Nephron (organoid): ENCODE data around the gene CENPVL2.
"Not testable (repeated sequence)": the region's sequence is repeated elsewhere in the genome, so short reads cannot be mapped to it uniquely, and the experiment has no call there.

ENCODE experiments used
- H3K27ac Mint-ChIP-seq, 3 experiments: 2 replicates each; pipeline ENCODE4 v1.8.0; 2020; ENCODE audit warnings: mixed read lengths in 3 of 3, mild to moderate bottlenecking in 2 of 3, moderate library complexity in 1 of 3
- H3K27me3 Mint-ChIP-seq: 2 replicates; pipeline ENCODE4 v1.8.0; 2021; ENCODE audit warnings: low read depth, mild to moderate bottlenecking, moderate library complexity, mixed read lengths
- H3K36me3 Mint-ChIP-seq: 2 replicates; pipeline ENCODE4 v1.8.0; 2020; ENCODE audit warnings: low read depth, mixed read lengths
- H3K4me1 Mint-ChIP-seq: 2 replicates; pipeline ENCODE4 v1.8.0; 2020; ENCODE audit warnings: mixed read lengths
- H3K4me3 Mint-ChIP-seq, 3 experiments: 2 replicates each; pipeline ENCODE4 v1.8.0; 2020; ENCODE audit warnings: mild to moderate bottlenecking in 3 of 3, mixed read lengths in 3 of 3, moderate library complexity in 2 of 3
- H3K9me3 Mint-ChIP-seq: 2 replicates; pipeline ENCODE4 v1.8.0; 2020; ENCODE audit warnings: mixed read lengths
- TF ChIP-seq, protein P1 (sequence below), 3 experiments: fragments of 200-600 bp; sonication (generic); IDR thresholded peaks; one replicate each; pipeline ENCODE4 v1.5.0; 2021; ENCODE audit warnings: antibody characterized with exemption in 3 of 3; ENCODE audit not compliant: unreplicated experiment in 3 of 3

Gene CENPVL2

DNA sequence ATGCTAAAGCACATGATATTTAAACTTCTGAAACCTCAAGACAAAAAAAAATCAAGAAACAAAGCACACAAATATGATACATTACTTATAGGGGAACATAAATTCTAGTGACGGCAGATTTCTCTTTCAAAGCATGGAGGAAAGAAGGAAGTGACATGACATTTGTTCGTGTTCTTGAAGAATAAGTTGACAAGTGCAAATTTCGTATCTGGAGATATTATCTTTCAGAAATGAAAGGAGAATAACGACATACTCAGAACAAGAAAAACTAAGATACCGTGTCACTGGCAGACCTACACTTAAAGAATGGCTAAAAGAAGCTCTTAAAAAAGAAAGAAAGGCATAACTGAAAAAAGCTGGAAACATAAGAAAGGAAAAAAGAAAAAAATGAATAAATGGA is 16.6 kb downstream of the CENPVL2 start:
- Mint-ChIP-seq H3K4me3 (no peak overlapping the region), H3K4me1 (no peaks in the 10 kb centered on the region), H3K27me3 (peaks cover 9% of the 10 kb centered on the region), H3K36me3 (no peaks in the 10 kb centered on the region), H3K9me3 (peaks cover 4% of the 10 kb centered on the region), H3K27ac (no peak overlapping the region)
- TF ChIP-seq, protein P1, sequence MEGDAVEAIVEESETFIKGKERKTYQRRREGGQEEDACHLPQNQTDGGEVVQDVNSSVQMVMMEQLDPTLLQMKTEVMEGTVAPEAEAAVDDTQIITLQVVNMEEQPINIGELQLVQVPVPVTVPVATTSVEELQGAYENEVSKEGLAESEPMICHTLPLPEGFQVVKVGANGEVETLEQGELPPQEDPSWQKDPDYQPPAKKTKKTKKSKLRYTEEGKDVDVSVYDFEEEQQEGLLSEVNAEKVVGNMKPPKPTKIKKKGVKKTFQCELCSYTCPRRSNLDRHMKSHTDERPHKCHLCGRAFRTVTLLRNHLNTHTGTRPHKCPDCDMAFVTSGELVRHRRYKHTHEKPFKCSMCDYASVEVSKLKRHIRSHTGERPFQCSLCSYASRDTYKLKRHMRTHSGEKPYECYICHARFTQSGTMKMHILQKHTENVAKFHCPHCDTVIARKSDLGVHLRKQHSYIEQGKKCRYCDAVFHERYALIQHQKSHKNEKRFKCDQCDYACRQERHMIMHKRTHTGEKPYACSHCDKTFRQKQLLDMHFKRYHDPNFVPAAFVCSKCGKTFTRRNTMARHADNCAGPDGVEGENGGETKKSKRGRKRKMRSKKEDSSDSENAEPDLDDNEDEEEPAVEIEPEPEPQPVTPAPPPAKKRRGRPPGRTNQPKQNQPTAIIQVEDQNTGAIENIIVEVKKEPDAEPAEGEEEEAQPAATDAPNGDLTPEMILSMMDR (IDR thresholded peaks at IDR 0.05; ENCODE audit: unreplicated experiment in 3 of 3), result no peak

DNA sequence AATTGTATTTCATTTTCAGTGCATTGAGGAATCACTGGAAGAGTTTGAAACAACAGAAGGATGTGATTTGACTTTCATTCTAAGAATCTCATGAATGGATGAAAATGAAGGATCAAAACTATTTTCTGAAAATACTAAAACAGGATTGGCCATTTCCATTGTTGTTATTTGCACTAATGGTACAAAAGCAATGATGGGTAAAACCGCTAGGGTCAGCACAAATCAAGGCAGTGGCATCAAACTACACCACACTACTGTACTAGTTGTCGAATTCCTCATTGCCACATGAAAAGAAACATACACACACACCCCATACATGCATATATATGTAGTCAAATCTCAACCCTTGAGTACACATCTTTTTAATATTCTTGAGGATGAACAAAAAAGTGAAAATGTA is 39.3 kb downstream of the CENPVL2 start:
- H3K4me1 Mint-ChIP-seq, result no peaks in the 10 kb centered on the region
- TF ChIP-seq, protein P1 (IDR thresholded peaks at IDR 0.05; ENCODE audit: unreplicated experiment in 3 of 3), result no peak
- no peak overlapping the region for H3K27ac Mint-ChIP-seq
- peaks cover 14% of the 10 kb centered on the region for H3K9me3 Mint-ChIP-seq
- no peak overlapping the region for H3K4me3 Mint-ChIP-seq
- H3K27me3 Mint-ChIP-seq, result peaks cover 20% of the 10 kb centered on the region
- H3K36me3 Mint-ChIP-seq, result no peaks in the 10 kb centered on the region

DNA sequence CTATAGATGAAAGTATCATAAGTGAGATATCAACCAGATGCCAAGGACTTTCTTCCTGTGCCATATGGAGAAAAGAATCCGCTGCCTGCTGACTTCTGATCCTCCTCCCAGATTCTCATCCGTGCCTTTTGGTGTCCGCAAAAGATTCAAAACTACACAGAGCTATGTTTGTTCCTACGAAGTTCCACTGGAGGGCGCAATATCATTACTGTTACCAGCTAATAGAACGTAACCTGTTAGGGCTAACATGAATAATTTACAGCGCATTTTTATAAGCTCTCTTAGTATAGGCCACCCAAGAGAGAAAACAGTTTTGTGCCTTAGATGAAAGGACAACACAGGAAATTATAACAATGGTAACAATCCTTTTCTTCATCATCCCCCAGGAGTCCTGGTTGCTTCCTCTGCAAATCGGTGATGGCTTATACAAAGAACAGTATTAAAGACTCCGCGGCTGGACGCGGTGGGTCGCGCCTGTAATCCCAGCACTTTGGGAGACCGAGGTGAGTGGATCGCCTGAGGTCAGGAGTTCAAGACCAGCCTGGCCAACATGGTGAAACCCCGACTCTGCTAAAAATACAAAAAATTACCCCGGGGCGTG is 41.1 kb downstream of the CENPVL2 start:
- Mint-ChIP-seq H3K27ac (no peak overlapping the region), H3K9me3 (peaks cover 6% of the 10 kb centered on the region), H3K36me3 (no peaks in the 10 kb centered on the region), H3K27me3 (peaks cover 15% of the 10 kb centered on the region), H3K4me3 (no peak overlapping the region), H3K4me1 (no peaks in the 10 kb centered on the region)
- TF ChIP-seq, protein P1 (IDR thresholded peaks at IDR 0.05; ENCODE audit: unreplicated experiment in 3 of 3), result peak; percentile 26 to 59 (median 44)

DNA sequence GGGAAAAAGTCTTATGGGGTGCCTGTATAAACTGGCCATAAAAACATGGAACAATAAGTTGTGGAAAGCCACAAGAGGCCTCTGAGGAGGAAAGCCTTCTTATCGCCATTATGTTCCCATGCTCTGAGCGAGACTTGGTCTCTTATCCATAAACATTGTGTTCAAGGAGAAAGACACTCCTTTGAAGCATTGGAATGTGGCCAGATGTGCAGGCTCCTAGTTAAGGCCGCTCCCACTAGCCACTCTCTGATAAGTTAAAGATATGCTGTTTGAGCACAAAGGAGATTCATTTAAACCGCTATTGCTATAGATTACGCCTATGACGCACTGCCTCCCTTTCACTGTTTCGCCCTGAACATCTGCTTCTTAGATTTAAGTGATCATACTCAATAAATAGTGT is 46.1 kb downstream of the CENPVL2 start:
- H3K4me1 Mint-ChIP-seq, H3K4me3 Mint-ChIP-seq, H3K9me3 Mint-ChIP-seq, H3K36me3 Mint-ChIP-seq, H3K27me3 Mint-ChIP-seq, H3K27ac Mint-ChIP-seq: not testable (repeated sequence)
